GM21381 (cell line): ENCODE data around the gene DNAJB12.
"Not testable (repeated sequence)": the region's sequence is repeated elsewhere in the genome, so short reads cannot be mapped to it uniquely, and the experiment has no call there.

Experiments used
- ATAC-seq: cut with Tn5 transposase; IDR thresholded peaks from one replicate; pipeline ENCODE4 v1.9.1; 2021; ENCODE audit warnings: mild to moderate bottlenecking, moderate library complexity; ENCODE audit not compliant: unreplicated experiment

The DNAJB12 gene

DNA sequence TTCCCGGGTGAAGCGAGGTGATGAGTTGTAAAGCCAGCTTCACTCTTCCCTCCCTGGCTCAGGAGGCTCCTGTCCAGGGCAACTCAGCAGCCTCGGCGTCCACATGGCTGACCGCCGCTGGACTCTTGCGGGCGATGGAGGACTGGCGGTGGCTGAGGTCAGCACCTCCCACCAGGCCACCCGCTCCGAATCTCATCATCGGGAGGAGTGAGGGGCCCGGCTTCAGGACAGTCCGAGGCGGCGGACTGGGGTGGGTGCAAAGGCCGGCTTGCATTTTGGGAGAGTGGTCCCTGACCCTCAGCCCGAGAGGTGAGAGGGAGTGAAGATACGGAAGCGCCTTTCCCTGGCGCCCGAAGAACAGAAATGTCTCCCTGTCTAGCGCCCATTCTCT lies 759 bp downstream of the DNAJB12 start:
- ATAC-seq = peak; percentile 17

- no peak for ATAC-seq
Measured at GRCh38 chr10:72353028-72353964, 1.4 kb downstream of the DNAJB12 start.

DNA sequence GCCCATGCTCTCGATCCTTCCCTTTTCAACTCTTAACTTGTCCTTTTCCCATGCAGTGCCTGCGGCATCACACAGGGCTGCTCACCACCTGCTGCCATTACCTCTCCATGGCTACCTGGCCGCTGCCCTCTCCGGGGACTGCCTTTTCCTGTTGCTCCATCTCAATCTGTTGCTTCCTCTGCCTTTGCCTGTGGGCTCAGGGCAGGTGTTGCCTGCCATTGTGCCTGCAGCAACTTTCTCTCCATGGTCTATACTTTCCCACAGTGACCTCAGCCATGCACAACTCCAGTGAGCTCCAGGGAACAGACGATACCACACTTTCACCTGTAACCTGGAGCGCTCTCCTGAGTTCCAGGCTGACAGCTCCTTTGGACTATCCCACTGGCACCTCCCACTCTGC lies 3.2 kb downstream of the DNAJB12 start:
- ATAC-seq = no peak

DNA sequence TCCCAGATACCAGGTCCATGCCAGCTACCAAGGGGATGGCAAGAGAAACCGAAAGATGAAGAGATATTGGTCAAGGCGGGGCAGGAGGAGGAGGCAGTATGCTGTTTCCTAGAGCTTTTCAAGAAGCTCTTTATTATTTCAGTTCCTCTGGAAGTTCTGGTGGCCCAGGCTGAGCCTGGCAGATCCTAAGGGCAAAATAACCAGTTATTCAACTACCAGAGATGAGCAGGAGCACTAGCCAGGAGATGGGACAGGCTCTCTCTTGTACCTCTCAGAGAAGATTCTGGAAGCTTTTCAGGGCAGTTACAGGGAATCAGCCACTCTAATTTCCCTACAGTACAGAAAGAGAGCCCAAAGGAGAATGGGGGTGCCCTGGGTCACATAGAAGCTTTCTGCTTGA lies 5.3 kb downstream of the DNAJB12 start:
- no peak for ATAC-seq

DNA sequence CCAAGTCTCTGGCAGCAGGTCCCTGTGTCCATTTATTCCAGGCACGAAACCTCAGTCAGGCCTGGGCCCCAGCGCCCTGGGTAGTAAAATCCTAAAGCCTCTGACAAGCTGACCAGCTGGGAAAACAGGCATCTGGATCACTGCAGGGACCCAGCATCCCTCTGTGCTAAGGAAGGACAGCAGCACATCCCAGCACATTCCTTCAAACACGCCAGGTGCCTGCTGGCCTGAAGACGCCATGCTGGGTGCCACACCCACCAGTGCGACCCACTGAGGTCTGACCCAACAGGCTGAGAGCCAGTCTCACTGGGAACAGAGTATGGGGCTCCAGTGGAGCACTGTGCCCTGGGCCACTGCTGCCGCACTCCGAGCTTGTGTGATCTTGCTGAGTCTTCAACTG lies 6.4 kb downstream of the DNAJB12 start:
- no peak for ATAC-seq

DNA sequence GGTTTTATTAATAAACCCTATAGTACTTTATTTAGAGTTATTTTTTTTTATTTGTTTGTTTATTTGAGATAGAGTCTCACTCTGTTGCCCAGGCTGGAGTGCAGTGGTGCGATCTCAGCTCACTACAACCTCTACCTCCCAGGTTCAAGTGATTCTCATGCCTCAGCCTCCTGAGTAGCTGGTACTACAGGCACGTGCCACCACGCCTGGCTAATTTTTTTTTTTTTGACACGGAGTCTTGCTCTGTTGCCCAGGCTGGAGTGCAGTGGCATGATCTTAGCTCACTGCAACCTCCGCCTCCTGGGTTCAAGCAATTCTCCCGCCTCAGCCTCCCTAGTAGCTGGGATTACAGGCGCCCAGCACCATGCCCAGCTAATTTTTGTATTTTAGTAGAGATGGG lies 8.6 kb downstream of the DNAJB12 start:
- not testable (repeated sequence) for ATAC-seq

DNA sequence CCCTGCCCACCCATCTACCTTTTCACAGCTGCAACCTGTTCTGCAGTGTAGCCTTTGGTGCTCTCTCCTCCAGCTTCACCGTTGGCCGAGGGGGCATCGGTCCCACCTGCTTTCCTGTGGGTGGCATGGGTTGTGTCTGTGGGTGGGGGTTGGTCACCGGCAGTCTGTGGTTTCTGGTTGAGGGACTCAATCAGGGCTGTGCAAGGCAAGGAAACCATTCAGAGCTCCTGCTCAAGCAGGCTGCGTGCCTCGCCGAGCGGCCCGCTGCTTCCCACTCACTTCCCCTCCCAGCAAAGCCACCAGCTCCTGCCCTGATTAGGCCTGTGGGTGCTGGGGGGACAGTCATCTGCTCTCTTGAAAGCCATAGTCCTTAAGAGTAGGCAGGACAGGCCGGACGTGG lies 9.8 kb downstream of the DNAJB12 start:
- no peak for ATAC-seq

GRCh38 chr10:72342911-72343310 lies 11.8 kb downstream of the DNAJB12 start:
- ATAC-seq = no peak

DNA sequence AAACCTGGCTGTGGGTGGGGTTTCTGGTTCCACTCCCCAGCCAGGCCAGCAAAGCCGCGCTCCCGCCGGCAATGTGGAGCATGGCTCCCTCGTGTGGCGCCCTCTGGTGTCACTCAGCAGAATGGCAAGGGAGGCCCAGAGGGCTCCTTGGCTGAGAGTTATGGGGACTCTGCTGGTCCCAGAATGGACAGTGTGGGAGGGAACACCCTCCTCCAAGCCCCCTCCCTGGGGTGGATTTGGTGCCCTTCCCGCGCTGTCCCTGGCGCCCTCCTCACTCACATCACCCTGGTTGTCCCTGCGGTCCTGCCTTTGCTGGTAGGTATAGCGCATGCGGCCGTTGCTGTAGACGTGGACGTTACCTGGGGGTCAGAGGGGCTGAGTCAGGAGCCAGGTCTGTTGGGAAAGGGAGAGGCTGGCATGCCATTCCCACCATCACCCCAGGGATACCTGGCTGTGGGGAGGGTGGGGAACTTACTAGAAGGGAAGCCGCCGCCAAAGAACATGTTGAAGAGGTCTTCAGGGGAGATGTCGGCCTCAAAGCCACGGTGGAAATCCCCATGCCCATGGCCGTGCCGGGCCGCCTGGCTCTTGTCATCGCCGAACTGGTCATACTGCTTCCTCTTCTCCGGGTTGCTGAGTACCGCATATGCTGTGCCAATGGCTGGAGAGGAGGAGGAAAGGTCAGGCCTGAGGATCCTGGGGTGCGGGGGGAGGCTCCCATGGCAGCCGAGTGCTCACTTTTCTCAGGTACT lies 14.0 kb downstream of the DNAJB12 start:
- no peak for ATAC-seq

DNA sequence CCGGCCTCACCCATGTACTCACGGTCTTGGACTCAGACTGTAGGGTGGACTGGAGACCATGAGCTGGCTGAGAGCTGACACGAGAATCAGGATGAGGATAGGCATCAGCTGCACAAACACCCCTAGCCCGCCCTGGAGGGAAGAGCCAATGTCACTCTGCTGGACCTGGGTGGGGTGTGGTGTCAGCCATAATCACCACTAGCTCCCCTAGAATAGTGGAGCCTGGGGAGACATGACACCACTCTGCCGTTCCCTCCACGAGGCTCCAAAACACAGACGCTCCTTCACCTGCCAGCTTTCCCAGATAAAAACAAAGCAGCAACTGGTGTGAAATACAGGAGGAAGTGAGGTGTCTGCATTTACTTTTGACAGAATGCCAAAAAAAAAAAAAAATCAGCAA lies 16.5 kb downstream of the DNAJB12 start:
- ATAC-seq = no peak

GRCh38 chr10:72337722-72338121 lies 17.0 kb downstream of the DNAJB12 start:
- no peak for ATAC-seq

DNA sequence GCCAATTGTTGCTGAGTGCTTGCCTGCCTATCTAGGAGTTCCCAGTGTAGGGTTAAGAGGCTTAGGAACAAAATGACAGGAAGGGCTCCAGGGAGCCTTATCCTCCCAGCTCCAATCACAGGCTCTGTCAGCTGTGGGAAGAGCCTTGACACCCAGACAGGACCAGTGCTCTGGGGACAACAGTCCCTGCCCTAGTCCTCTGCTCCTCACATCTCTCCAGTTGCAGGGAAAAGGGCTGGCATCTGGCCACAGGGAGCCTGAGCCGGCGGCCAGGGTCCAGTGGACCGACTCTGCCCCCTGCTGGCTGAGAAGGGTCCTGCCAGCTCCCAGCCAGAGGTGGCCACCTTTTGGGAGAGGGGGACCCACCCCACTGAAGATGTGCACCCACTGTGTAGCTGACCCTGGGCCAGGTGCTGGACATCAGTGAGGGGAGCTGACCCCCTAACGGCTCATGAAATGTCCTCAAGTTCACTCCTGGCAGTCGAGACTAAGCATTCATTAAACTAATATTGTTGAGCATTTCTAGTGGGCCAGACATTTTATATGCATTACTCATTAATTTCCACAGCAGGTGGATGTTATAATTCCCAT lies 17.6 kb downstream of the DNAJB12 start:
- ATAC-seq = no peak

DNA sequence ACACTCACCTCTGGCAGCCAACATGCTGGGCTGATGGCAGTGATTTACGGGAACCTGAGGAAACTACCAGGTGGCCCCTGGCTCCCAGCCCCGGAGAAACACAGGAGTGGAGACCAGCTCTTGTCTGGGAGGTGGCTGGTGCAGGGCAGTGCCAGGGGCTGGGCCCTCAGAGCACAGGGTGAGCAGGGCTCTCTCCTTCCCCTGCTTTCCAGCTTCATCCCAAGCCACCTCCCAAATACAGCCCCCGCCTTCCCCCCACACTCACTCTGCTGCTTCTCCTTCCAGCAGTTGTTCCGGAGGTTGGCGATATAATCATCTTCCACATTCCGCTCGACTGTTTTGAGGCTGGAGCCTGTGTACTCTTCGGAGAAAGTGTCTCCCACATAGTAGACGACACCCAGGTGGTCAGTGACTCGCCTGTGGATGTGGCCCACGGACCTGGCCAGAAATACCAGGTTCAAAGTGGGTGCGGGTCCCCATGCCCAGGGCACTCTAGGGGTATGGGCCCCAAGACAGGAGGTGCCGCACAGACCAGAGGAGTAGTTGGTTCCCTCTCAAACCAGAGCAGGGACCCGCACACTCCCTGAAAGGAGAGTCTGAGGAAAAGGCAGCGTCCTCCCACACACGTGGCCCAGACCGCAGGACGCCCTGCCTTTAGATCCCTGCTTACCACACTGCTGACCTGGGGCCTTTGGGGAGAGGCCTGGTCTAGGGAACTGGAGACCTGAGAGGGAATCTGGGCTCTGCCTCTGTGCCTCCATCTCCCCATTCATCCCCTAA lies 18.3 kb downstream of the DNAJB12 start:
- no peak for ATAC-seq

DNA sequence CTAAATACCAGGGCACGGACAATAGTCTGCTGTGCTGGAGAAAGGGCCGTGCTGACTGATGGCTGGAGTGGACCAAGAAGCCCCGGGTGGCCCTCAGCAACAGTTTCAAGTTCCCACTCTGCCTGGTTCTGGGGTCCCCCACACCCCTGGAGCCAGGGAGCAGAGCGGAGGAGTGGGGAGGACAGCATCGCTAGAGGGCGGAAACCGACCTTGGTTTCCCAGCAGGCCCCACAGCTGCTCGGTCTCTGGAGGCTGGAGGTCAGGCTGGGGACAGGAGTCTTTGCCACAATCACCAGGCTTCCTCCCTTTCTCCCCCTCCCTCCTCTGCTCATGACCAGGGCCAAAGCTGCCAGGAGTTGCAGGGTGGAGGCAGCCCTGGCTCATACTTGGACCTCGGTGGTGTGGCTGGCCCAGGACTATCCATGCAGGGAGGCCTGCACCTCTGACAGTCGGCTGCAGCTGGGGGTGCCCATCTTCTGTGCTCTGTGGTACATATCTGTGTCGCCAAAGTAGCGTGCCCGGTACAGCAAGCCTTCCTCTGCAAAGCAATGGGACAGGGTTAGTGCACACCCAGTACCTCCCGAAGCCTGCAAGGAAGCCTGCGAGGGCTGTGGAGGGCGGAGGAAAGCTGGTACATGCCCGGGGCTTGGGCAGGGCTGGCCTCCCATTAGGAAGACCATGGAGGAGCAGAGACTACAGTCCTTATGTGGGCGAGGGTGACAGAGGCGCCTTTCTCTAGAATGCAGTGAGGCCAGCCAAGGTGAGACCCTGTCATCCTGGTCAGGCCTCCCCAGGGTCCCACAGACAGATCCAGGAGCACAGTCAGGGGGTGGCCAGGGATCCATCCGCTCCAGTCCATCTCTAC lies 19.1 kb downstream of the DNAJB12 start:
- peak; percentile 33 for ATAC-seq

GRCh38 chr10:72334825-72335393 lies 19.8 kb downstream of the DNAJB12 start:
- peak; percentile 59 for ATAC-seq

- ATAC-seq = no peak
Measured at GRCh38 chr10:72334196-72334824, 20.4 kb downstream of the DNAJB12 start.

DNA sequence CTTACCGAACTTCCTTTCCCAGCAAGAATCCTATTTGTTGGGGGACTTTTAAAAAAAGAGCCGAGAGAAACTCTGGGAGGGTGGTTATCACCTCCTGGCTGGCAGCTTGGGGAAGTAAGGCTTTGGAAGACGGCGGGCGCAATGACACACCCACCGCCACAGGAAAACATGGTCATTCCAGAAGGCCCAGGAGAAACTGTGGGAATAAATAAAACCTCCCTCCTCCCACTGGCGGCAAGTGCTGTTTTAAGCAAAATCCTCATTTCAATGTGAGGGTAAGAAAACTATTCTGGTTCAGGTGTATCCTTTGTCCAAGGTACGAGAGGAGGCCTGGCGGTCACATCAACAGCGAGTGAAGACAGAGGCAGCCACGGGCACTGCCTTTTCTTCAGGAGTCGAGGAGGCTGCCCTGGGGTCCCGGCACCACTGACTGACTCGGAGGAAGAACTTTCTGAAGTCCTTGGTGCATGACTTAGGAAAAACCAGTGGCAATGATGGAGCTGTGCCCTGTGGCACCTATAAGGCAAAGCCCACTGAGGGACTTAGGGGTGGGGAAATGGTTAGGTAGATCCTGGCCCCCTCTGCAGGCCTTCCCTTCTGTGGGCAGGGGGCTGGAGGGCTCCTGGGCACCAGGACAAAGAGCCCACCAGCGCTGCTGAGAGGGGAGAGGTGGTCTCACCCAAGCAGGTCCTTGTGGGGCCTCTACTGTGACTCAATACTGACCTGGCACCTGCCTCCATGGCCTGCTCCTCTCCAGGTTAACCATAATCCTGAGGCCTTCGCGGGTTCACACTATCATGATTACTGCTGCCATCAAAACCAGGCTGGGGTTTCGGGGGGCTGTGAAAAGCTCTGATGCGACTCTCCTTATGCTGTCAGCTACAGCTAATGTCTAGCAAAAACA lies 21.4 kb downstream of the DNAJB12 start:
- no peak for ATAC-seq

DNA sequence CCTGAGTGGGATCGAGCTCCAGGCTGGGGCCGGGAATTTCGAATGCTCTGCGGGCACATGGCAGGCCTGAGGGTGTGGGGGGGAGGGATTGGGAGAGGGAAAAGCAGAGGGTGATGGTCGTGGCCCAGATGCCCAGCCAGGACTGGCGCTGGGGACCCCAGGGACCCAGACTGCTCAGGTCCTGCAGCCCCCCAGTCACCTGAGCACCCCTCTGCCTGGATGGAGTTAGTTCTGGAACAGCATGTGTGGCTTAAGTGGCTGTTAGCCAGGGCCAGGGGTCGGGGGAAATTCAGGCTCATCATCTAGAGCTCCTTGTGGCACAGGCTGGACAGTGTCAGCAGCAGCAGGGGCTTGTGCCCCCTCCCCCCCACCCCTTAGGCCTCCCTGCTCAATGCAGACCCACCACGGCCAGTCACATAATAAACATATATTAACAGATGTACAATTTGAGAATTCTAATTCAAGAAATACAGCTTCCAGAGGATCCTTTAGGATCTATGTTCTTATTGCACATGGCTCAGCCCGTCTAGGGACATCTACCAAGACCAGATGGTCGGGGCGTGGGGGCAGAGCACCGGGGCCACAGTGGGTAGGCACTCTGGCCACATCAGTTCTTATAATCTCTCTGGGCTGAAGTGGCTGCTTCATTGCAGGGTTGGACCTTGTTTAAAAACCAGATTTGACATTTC lies 22.2 kb downstream of the DNAJB12 start:
- ATAC-seq = no peak
